DOHH2 (cell line): Measurements from ENCODE around the gene DISP1.

Experiments used
- CTCF ChIP-seq: fragments of 200-600 bp; sonication (generic); IDR thresholded peaks from one replicate; pipeline ENCODE4 v1.5.1; 2014; ENCODE audit warnings: antibody characterized with exemption, mild to moderate bottlenecking, low read depth, low read length; ENCODE audit not compliant: poor library complexity, severe bottlenecking
- EZH2phosphoT487 ChIP-seq: fragments of 200-600 bp; sonication (generic); IDR thresholded peaks from 2 replicates; pipeline ENCODE4 v1.6.1; 2017; ENCODE audit warnings: borderline replicate concordance, mild to moderate bottlenecking, antibody characterized with exemption, low read length, moderate library complexity, mixed read lengths

- TF ChIP-seq CTCF = no peak
- TF ChIP-seq EZH2phosphoT487 = no peak
Observed at GRCh38 chr1:222818171-222818570, 3.3 kb downstream of the DISP1 start.
